OCI-LY3 (cell line): Measurements from ENCODE around the gene INF2.

Experiments used
- EZH2phosphoT487 ChIP-seq: fragments of 200-600 bp; shearing (Covaris generic); IDR thresholded peaks from 2 replicates; pipeline ENCODE4 v1.6.1; 2018; ENCODE audit warnings: antibody characterized with exemption, mixed run types, low read depth
- TF ChIP-seq, protein P1 (sequence below): fragments of 200-600, 300-600 bp; sonication (generic); IDR thresholded peaks from 2 replicates; pipeline ENCODE4 v1.5.1; 2014; ENCODE audit warnings: antibody characterized with exemption, low read length, low read depth

GRCh38 chr14:104681689-104682074, 7.7 kb upstream of the INF2 start:
- TF ChIP-seq, protein P1, sequence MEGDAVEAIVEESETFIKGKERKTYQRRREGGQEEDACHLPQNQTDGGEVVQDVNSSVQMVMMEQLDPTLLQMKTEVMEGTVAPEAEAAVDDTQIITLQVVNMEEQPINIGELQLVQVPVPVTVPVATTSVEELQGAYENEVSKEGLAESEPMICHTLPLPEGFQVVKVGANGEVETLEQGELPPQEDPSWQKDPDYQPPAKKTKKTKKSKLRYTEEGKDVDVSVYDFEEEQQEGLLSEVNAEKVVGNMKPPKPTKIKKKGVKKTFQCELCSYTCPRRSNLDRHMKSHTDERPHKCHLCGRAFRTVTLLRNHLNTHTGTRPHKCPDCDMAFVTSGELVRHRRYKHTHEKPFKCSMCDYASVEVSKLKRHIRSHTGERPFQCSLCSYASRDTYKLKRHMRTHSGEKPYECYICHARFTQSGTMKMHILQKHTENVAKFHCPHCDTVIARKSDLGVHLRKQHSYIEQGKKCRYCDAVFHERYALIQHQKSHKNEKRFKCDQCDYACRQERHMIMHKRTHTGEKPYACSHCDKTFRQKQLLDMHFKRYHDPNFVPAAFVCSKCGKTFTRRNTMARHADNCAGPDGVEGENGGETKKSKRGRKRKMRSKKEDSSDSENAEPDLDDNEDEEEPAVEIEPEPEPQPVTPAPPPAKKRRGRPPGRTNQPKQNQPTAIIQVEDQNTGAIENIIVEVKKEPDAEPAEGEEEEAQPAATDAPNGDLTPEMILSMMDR, result no peak
- TF ChIP-seq EZH2phosphoT487, result no peak
